Peyer's patch (tissue), 4 donors: ENCODE measurements around the gene GTSE1. TPM values are rescaled to one million over a fixed set of nuclear protein-coding genes. Genes with fewer than 3 reads are reported as not detected.

Source experiments
- DNase-seq, 3 donors: peaks; one replicate each; pipeline ENCODE4 v3.0.0-alpha.2; 2017 to 2019
- H3K27ac ChIP-seq, 4 donors: fragments of 200-600 bp; sonication (generic); one replicate each; pipeline ENCODE4 v1.5.1; 2016 to 2019
- H3K27me3 ChIP-seq, 2 donors: fragments of 200-600 bp; sonication (generic); one replicate each; pipeline ENCODE4 v1.5.1; 2019
- H3K36me3 ChIP-seq, 3 donors: fragments of 200-600 bp; sonication (generic); one replicate each; pipeline ENCODE4 v1.5.1; 2016 to 2019
- H3K4me1 ChIP-seq, 4 donors: fragments of 200-600 bp; sonication (generic); one replicate each; pipeline ENCODE4 v1.5.1; 2016 to 2019
- H3K4me3 ChIP-seq, 4 donors: fragments of 200-600 bp; sonication (generic); 1 replicate in 3 of 4; 2 replicates in 1 of 4; pipeline ENCODE4 v1.5.1; 2016 to 2019; ENCODE audit warnings: mild to moderate bottlenecking in 1 of 4
- H3K9me3 ChIP-seq, 4 donors: fragments of 200-600 bp; sonication (generic); one replicate each; pipeline ENCODE4 v1.5.1; 2016 to 2019; ENCODE audit warnings: mild to moderate bottlenecking in 1 of 4
- POLR2A ChIP-seq, 2 donors: fragments of 450-650 bp; IDR thresholded peaks; one replicate each; pipeline ENCODE4 v1.5.1; 2017; ENCODE audit warnings: antibody characterized with exemption in 2 of 2, mild to moderate bottlenecking in 2 of 2, moderate library complexity in 2 of 2
- total RNA-seq, 4 donors: library from RNA; depleted of rRNA; stranded (reverse); fragments of >200 nt; gene quantifications; one replicate each; pipeline ENCODE4 v1.1.0, GENCODE V29; 2016
- TF ChIP-seq, protein P1 (sequence below), 6 experiments: fragments of 450-650 bp in 4 of 6; fragments of 200-600 bp in 2 of 6; sonication (generic) in 1 of 6; IDR thresholded peaks; one replicate each; pipeline ENCODE4 v1.5.1; 2017 to 2019; ENCODE audit warnings: antibody characterized with exemption in 6 of 6, mild to moderate bottlenecking in 3 of 6, moderate library complexity in 1 of 6

The GTSE1 gene
- total RNA-seq, 4 donors from 2014 or later = 2.3 to 14.9 (median 5.9) TPM

DNA sequence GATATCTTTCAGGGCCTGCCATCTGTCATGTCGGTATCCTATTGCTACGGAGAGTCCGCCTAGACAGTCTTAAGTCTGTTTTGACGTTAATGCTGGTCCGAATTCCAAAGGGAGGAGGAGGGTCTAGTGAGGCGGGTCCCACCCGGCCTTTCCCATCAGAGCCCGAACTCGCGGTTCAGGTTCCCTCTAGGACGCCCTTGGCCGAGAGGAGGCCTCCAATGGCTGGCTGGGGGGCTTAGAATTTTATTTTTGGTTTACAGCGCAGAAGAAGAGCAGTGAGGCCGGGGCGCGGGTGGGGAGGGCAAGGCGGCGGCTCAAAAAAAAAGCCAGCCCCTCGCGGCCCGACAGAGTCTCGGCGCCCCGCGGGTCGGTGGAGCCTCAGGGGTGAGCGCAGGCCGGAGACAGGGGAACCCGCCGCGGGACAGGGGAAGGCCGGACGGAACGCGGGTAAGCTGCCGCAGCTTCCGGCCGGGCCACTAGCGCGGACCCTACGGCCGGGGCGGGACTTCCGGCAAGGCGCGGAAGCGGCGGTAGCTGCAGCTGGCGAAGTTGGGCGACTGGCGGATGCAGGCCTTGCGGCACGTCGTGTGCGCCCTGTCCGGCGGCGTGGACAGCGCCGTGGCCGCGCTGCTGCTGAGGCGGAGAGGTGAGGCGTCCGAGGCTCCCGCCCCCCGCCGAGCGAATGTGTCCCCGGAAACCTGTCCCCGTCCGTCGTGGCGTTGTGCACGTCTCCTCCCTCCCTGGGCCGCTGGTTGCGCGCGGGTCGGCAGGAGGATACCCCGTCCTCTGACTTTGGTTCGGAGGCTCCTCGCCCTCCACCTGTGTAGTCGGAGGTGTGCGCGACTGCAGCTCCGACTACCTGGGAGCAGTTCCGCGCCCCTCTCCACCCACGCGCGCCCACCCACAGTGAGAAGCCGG, 38.8 kb downstream of the GTSE1 start, which contains the start of gene TRMU:
TSS of gene TRMU (plus strand) at position 514 of the 918 bp plus-strand sequence. CDS start at position 565, 51 bp downstream.
- H3K27ac ChIP-seq = peak within 1 kb of the TSS; percentile 75 to 90 (median 85)
- H3K4me3 ChIP-seq = peak within 1 kb of the TSS; percentile 84 to 94 (median 90)
- TF ChIP-seq, protein P1, sequence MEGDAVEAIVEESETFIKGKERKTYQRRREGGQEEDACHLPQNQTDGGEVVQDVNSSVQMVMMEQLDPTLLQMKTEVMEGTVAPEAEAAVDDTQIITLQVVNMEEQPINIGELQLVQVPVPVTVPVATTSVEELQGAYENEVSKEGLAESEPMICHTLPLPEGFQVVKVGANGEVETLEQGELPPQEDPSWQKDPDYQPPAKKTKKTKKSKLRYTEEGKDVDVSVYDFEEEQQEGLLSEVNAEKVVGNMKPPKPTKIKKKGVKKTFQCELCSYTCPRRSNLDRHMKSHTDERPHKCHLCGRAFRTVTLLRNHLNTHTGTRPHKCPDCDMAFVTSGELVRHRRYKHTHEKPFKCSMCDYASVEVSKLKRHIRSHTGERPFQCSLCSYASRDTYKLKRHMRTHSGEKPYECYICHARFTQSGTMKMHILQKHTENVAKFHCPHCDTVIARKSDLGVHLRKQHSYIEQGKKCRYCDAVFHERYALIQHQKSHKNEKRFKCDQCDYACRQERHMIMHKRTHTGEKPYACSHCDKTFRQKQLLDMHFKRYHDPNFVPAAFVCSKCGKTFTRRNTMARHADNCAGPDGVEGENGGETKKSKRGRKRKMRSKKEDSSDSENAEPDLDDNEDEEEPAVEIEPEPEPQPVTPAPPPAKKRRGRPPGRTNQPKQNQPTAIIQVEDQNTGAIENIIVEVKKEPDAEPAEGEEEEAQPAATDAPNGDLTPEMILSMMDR (IDR thresholded peaks at IDR 0.05) = peak in 1 of 6 experiments; percentile 4
- TF ChIP-seq POLR2A (IDR thresholded peaks at IDR 0.05) = peak; percentile 57 to 63
- peaks cover 0 to 31% (median 0%) of the 10 kb centered on the region in 3 donors for H3K36me3 ChIP-seq
- no peaks in the 10 kb centered on the region for H3K27me3 ChIP-seq
- DNase-seq = peak; percentile 75 to 93 (median 90)
- H3K9me3 ChIP-seq = no peaks in the 10 kb centered on the region
- peaks cover 0 to 8% (median 0%) of the 10 kb centered on the region in 4 donors for H3K4me1 ChIP-seq

DNA sequence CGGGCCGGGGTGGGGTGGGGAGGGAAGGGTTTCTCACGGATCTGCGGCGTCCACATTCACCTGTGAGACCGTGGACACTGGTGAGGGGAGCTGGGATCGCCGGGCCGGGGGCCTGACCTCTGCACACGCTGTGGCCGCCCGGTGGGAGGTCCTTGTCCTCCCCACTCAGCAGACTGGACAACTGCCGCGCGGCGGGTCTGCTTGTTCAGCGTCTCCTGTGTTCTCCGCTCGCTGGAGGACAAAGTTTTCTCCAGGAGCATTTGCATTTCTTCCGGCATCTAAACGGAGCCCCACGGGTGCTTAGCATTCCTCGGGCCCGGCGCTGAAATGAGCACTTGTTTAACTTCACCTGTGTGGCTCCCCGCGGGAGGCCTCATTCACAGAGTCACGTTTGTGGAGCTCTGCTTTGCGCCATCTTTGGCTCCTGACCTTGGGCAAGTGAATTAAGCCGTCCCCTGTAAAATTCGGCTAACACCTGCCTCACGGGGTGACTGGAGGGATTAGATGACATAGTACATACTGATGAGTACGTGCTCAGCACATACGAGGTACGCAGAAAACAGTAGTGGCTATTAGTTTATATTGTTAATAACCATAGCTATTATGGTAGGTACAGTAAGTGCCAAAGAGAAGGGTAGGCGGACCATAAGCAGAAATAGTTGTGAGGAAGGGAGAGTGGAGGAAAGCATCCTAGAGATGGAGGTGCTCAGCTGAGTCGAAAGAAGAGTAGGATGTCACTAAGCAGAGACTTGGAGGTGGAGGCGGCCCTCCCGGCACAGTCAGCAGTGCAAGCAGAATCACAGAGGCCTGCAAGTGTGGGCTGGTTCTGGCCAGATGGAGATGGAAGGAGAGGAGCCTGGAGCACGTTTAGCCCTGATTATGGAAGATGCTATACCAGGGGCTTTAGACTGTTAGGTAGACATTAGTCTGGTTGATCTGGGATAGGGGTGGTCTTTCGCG, 39.7 kb downstream of the GTSE1 start:
- H3K27ac ChIP-seq = peak overlapping the region; percentile 75 to 90 (median 85)
- DNase-seq = no peak
- H3K4me1 ChIP-seq = peaks cover 0 to 8% (median 0%) of the 10 kb centered on the region in 4 donors

DNA sequence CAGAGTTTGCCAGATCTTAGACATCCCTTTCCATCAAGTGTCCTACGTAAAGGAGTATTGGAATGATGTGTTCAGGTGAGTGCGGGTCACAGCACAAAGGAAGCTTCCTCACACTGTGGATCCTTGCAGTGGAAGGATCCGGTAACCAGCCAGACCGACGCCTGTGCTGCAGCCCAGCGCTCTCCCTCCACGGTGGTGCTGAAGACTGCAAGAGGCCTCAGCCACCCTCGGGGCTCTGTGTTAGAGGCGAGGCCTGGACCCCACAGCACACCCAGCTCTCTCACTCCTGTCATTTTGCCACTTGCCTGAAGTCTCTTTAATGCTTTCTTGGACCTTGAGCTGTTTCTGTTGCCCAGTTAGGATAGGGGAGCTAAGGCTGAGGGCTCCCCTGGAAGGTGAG, 41.2 kb downstream of the GTSE1 start:
- peaks cover 0 to 55% (median 0%) of the 10 kb centered on the region in 3 donors for H3K36me3 ChIP-seq
- peaks cover 0 to 8% (median 0%) of the 10 kb centered on the region in 4 donors for H3K4me1 ChIP-seq
- no peak for TF ChIP-seq POLR2A (IDR thresholded peaks at IDR 0.05)
- TF ChIP-seq, protein P1 (IDR thresholded peaks at IDR 0.05) = no peak
- DNase-seq = no peak
- no peak overlapping the region for H3K27ac ChIP-seq
- no peak overlapping the region for H3K4me3 ChIP-seq
- no peaks in the 10 kb centered on the region for H3K9me3 ChIP-seq
- no peaks in the 10 kb centered on the region for H3K27me3 ChIP-seq

More for the DNA sequence above, 39.7 kb downstream of the GTSE1 start:
- Histone ChIP-seq H3K9me3 (no peaks in the 10 kb centered on the region), H3K36me3 (peaks cover 0 to 40% (median 0%) of the 10 kb centered on the region in 3 donors), H3K4me3 (peak overlapping the region; percentile 84 to 94 (median 90)), H3K27me3 (no peaks in the 10 kb centered on the region)
- TF ChIP-seq, protein P1 (IDR thresholded peaks at IDR 0.05) = no peak
- TF ChIP-seq POLR2A (IDR thresholded peaks at IDR 0.05) = no peak

DNA sequence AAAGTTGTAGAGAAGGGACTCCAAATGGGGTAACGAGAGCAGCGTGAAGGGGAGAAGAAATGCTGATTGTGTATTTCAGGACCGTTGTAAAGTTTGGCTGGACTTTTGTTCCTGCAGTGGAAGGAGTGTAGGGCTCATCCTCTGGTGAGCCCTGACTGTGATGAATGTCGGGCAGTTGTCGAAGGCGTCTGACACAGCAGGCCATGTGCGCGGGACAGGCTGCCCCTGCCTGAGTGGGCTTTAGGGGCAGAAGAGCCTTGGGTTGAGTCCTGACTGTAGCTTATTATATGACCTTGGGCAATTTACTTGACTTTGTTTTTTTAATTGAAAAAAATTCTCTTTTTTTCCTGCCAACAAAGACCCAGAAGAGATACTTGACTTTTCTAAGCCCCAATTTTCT, 42.0 kb downstream of the GTSE1 start:
- H3K27me3 ChIP-seq = no peaks in the 10 kb centered on the region
- H3K27ac ChIP-seq = no peak overlapping the region
- no peak overlapping the region for H3K4me3 ChIP-seq
- TF ChIP-seq, protein P1 (IDR thresholded peaks at IDR 0.05) = no peak
- TF ChIP-seq POLR2A (IDR thresholded peaks at IDR 0.05) = no peak
- no peaks in the 10 kb centered on the region for H3K9me3 ChIP-seq
- H3K4me1 ChIP-seq = peaks cover 0 to 8% (median 0%) of the 10 kb centered on the region in 4 donors
- DNase-seq = no peak
- H3K36me3 ChIP-seq = peaks cover 0 to 62% (median 0%) of the 10 kb centered on the region in 3 donors

DNA sequence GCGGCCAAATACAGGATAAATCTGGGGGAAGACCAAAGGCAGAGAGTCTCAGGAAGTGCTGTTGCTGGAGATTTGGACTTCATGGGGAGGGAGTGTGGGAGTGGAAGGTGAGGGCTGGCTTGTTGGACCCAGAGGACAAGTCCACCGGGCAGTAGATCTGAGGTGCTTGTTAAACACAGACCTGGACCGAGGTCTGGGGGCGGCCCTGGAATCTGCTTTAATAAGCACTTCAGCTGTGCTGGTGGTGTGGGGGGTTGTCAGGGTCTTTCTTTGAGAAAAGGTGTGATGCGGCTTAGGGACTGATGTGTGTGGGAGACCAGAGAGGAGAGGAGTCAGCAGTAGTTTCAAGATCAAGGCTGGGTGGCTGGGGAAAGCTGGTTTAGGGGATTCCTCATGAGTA, 43.3 kb downstream of the GTSE1 start:
- TF ChIP-seq, protein P1 (IDR thresholded peaks at IDR 0.05) = no peak
- DNase-seq = no peak
- peaks cover 0 to 8% (median 0%) of the 10 kb centered on the region in 4 donors for H3K4me1 ChIP-seq
- H3K27ac ChIP-seq = no peak overlapping the region
- H3K4me3 ChIP-seq = no peak overlapping the region
- H3K27me3 ChIP-seq = no peaks in the 10 kb centered on the region
- H3K9me3 ChIP-seq = no peaks in the 10 kb centered on the region
- peaks cover 0 to 74% (median 0%) of the 10 kb centered on the region in 3 donors for H3K36me3 ChIP-seq
